Caco-2 (cell line): ENCODE data around the gene SLC23A3. TPM values are rescaled to one million over a fixed set of nuclear protein-coding genes. Genes with fewer than 3 reads are reported as not detected.

ENCODE experiments used
- BruUV-seq: library from RNA; stranded (reverse); fragments of 400-500 nt; replicated peaks from 2 replicates; lab custom pipeline; 2021; lab: Mats Ljungman, UMichigan
- CTCF ChIA-PET: fragments of 300-600 bp; sonication (Branson Sonifier 250); formaldehyde crosslinking; loops from one replicate; lab custom pipeline; 2022; ENCODE audit warnings: antibody characterized with exemption; lab: Charles Lee
- POLR2A ChIA-PET: fragments of 300-600 bp; sonication (Branson Sonifier 250); formaldehyde crosslinking; loops from one replicate; lab custom pipeline; 2022; ENCODE audit warnings: antibody characterized with exemption; lab: Charles Lee
- DNase-seq, 2 experiments: peaks; one replicate each; pipeline versions ENCODE4 v3.0.0 to v3.0.0-alpha.2; 2020 to 2022
- H3K27me3 ChIP-seq: replicated peaks from 2 replicates; pipeline ENCODE4 v1.6.0; 2011; ENCODE audit warnings: low read length; ENCODE audit not compliant: control insufficient read depth, insufficient read depth
- H3K36me3 ChIP-seq: 2 replicates; pipeline ENCODE4 v1.5.1; 2011; ENCODE audit warnings: low read length; ENCODE audit not compliant: control insufficient read depth, insufficient read depth
- H3K4me1 ChIP-seq: fragments of 250-450 bp; sonication (Bioruptor Pico); 2 replicates; pipeline ENCODE4 v1.5.1; 2020; ENCODE audit warnings: mild to moderate bottlenecking
- H3K4me3 ChIP-seq: 2 replicates; pipeline ENCODE4 v1.5.1; 2011; ENCODE audit warnings: low read depth, mild to moderate bottlenecking, control low read depth, low read length
- H3K9me3 ChIP-seq: fragments of 250-450 bp; sonication (Bioruptor Pico); 2 replicates; pipeline ENCODE4 v1.5.1; 2020; ENCODE audit warnings: mild to moderate bottlenecking, moderate library complexity
- H3K27ac Mint-ChIP-seq: one replicate; pipeline ENCODE4 v1.8.0; 2022; ENCODE audit warnings: mixed read lengths; ENCODE audit not compliant: unreplicated experiment
- H3K27me3 Mint-ChIP-seq: one replicate; pipeline ENCODE4 v1.8.0; 2022; ENCODE audit warnings: mixed read lengths; ENCODE audit not compliant: insufficient read depth, unreplicated experiment
- H3K36me3 Mint-ChIP-seq: one replicate; pipeline ENCODE4 v1.8.0; 2022; ENCODE audit warnings: mild to moderate bottlenecking, mixed read lengths; ENCODE audit not compliant: insufficient read depth, unreplicated experiment
- H3K4me1 Mint-ChIP-seq: one replicate; pipeline ENCODE4 v1.8.0; 2022; ENCODE audit warnings: low read depth, mixed read lengths; ENCODE audit not compliant: unreplicated experiment
- H3K4me3 Mint-ChIP-seq: one replicate; pipeline ENCODE4 v1.8.0; 2022; ENCODE audit warnings: mild to moderate bottlenecking, moderate library complexity, mixed read lengths; ENCODE audit not compliant: unreplicated experiment
- H3K9me3 Mint-ChIP-seq: one replicate; pipeline ENCODE4 v1.8.0; 2022; ENCODE audit warnings: mixed read lengths; ENCODE audit not compliant: unreplicated experiment
- CTCF ChIP-seq, 2 experiments: fragments of 200-600 bp in 1 of 2; IDR thresholded peaks; 1 replicate in 1 of 2; 2 replicates in 1 of 2; pipeline versions ENCODE4 v1.5.1 to v1.8.0; 2011 to 2022; ENCODE audit warnings: antibody characterized with exemption in 1 of 2, control low read depth in 1 of 2, inconsistent platforms in 1 of 2, low read depth in 1 of 2, low read length in 1 of 2, mild to moderate bottlenecking in 1 of 2, moderate library complexity in 1 of 2; ENCODE audit not compliant: insufficient read depth in 1 of 2, severe bottlenecking in 1 of 2, unreplicated experiment in 1 of 2
- intact Hi-C: fragments of 100-400 bp; cut with micrococcal nuclease; formaldehyde crosslinking; loops from one replicate; pipeline ENCODE4 v1.10.0; 2022; ENCODE audit not compliant: unreplicated experiment
- total RNA-seq: library from RNA; stranded (reverse); gene quantifications from 2 replicates; pipeline ENCODE4 v1.2.3, GENCODE V29; 2022

SLC23A3 gene
- total RNA-seq, 1 experiment from 2014 or later, result 7.1 TPM

- no peak overlapping the region for H3K4me3 ChIP-seq
- no peaks in the 10 kb centered on the region for H3K36me3 ChIP-seq
- Mint-ChIP-seq H3K4me3 (peak overlapping the region; percentile 31), H3K27ac (peak overlapping the region; percentile 40), H3K9me3 (no peaks in the 10 kb centered on the region), H3K27me3 (no peaks in the 10 kb centered on the region), H3K36me3 (peaks cover 6% of the 10 kb centered on the region), H3K4me1 (peaks cover 48% of the 10 kb centered on the region)
- H3K27me3 ChIP-seq, result no peaks in the 10 kb centered on the region
- DNase-seq, result peak; percentile 67 to 76
- no TSS peak for BruUV-seq
- TF ChIP-seq CTCF (IDR thresholded peaks at IDR 0.05; ENCODE audit: insufficient read depth in 1 of 2, low read depth in 1 of 2, low read length in 1 of 2, severe bottlenecking in 1 of 2, unreplicated experiment in 1 of 2), result no peak
- intact Hi-C loops, result loop anchor here (1.0 to 2.0 kb wide), 3 partner anchors 8 to 68 kb away; no protein-coding TSS in a partner anchor
- peaks cover 74% of the 10 kb centered on the region for H3K4me1 ChIP-seq
- ChIA-PET POLR2A (interaction anchor here (1.6 kb wide), 1 partner anchor 17 kb away, joined by 3 read pairs; no protein-coding TSS in a partner anchor), CTCF (interaction anchor here (0.6 to 2.8 kb wide), 12 partner anchors 14 to 168 kb away, joined by 3 to 18 read pairs (median 3); no protein-coding TSS in a partner anchor)
- no peaks in the 10 kb centered on the region for H3K9me3 ChIP-seq
Observed at GRCh38 chr2:219127037-219127635, 42.7 kb downstream of the SLC23A3 start.

GRCh38 chr2:219126555-219126954 lies 43.3 kb downstream of the SLC23A3 start:
- no peak for TF ChIP-seq CTCF (IDR thresholded peaks at IDR 0.05; ENCODE audit: insufficient read depth in 1 of 2, low read depth in 1 of 2, low read length in 1 of 2, severe bottlenecking in 1 of 2, unreplicated experiment in 1 of 2)
- intact Hi-C loops, result loop anchor here (2.0 kb wide), 1 partner anchor 68 kb away; no protein-coding TSS in a partner anchor
- Histone ChIP-seq H3K36me3 (no peaks in the 10 kb centered on the region), H3K9me3 (no peaks in the 10 kb centered on the region), H3K4me3 (no peak overlapping the region), H3K4me1 (peaks cover 78% of the 10 kb centered on the region), H3K27me3 (no peaks in the 10 kb centered on the region)
- no peaks in the 10 kb centered on the region for H3K9me3 Mint-ChIP-seq
- H3K4me1 Mint-ChIP-seq, result peaks cover 49% of the 10 kb centered on the region
- H3K27ac Mint-ChIP-seq, result peak overlapping the region; percentile 40
- peak; percentile 47 for DNase-seq
- BruUV-seq, result no TSS peak
- H3K27me3 Mint-ChIP-seq, result no peaks in the 10 kb centered on the region
- H3K36me3 Mint-ChIP-seq, result peaks cover 6% of the 10 kb centered on the region
- CTCF ChIA-PET, result interaction anchor here (1.2 to 3.4 kb wide), 6 partner anchors 22 to 97 kb away, joined by 3 to 20 read pairs (median 10); no protein-coding TSS in a partner anchor
- peak overlapping the region; percentile 31 for H3K4me3 Mint-ChIP-seq
- POLR2A ChIA-PET, result interaction anchor here (1.6 kb wide), 1 partner anchor 18 kb away, joined by 3 read pairs; no protein-coding TSS in a partner anchor

DNA sequence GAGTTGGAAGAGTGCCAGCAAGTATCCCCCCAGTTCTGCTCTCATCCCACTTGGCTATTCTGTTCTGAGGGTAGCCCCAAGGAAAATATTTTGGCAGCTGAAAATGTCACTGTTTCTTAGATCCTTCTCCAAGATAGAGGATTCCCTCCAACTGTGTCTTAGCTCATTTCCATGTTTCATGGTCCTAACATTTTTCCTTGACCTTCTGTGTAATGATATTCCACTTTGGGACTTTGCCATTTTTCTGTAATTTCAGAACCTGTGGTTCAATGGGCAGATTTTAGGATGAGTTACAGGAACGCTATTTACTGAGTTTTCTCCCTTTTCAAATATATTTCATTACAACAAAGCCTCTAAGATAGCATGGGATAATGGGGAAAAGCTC lies 44.0 kb downstream of the SLC23A3 start:
- ChIA-PET POLR2A (interaction anchor here (1.2 kb wide), 1 partner anchor 15 kb away, joined by 3 read pairs; no protein-coding TSS in a partner anchor), CTCF (interaction anchor here (0.5 to 3.4 kb wide), 6 partner anchors 23 to 119 kb away, joined by 3 to 20 read pairs (median 6); no protein-coding TSS in a partner anchor)
- intact Hi-C loops, result loop anchor here (2.0 kb wide), 1 partner anchor 67 kb away; no protein-coding TSS in a partner anchor
- Mint-ChIP-seq H3K9me3 (no peaks in the 10 kb centered on the region), H3K36me3 (peaks cover 6% of the 10 kb centered on the region), H3K27me3 (no peaks in the 10 kb centered on the region), H3K4me3 (no peak overlapping the region), H3K27ac (no peak overlapping the region), H3K4me1 (peaks cover 49% of the 10 kb centered on the region)
- no peaks in the 10 kb centered on the region for H3K9me3 ChIP-seq
- H3K4me3 ChIP-seq, result no peak overlapping the region
- no peaks in the 10 kb centered on the region for H3K36me3 ChIP-seq
- peaks cover 73% of the 10 kb centered on the region for H3K4me1 ChIP-seq
- BruUV-seq, result no TSS peak
- no peak for TF ChIP-seq CTCF (IDR thresholded peaks at IDR 0.05; ENCODE audit: insufficient read depth in 1 of 2, low read depth in 1 of 2, low read length in 1 of 2, severe bottlenecking in 1 of 2, unreplicated experiment in 1 of 2)
- no peaks in the 10 kb centered on the region for H3K27me3 ChIP-seq
- no peak for DNase-seq
